ENCODE measurements around the gene ARL5B. TPM values are rescaled to one million over a fixed set of nuclear protein-coding genes. Genes with fewer than 3 reads are reported as not detected.

The ARL5B gene
- total and polyA plus RNA-seq, 2 of the 8 experiments (the other 6 are each of a cell fraction or from before 2014, with no cell fraction given), result 8.4 to 52.1 TPM

GRCh38 chr10:18660816-18661431, 1.7 kb downstream of the ARL5B start:
- Histone ChIP-seq H3K79me2 (ENCODE audit: control insufficient read depth in 1 of 2, insufficient read depth in 2 of 2, low read length in 2 of 2) (peaks cover 39 to 65% of the 10 kb centered on the region in 2 experiments), H4K5ac (ENCODE audit: insufficient read length, low read depth, low read length) (no peak overlapping the region), H3K23ac (ENCODE audit: insufficient read length) (no peak overlapping the region), H3K27me3 (replicated peaks in 1 of 4; ENCODE audit: control insufficient read depth in 3 of 4, extremely low read depth in 1 of 4, insufficient read depth in 3 of 4, low read length in 3 of 4) (no peaks in the 10 kb centered on the region), H3K36me3 (ENCODE audit: control insufficient read depth in 2 of 4, insufficient read depth in 4 of 4, low read length in 3 of 4) (no peaks in the 10 kb centered on the region; a peak in 1 of 8 replicates), H3K56ac (replicated peaks; ENCODE audit: insufficient read length, low read depth, low read length) (no peak overlapping the region), H4K20me1 (replicated peaks in 1 of 2; ENCODE audit: control insufficient read depth in 1 of 2, insufficient read depth in 2 of 2, low read length in 2 of 2) (peaks cover 13 to 15% of the 10 kb centered on the region in 2 experiments), H2BK15ac (ENCODE audit: low read length) (no peak overlapping the region), H3K4me2 (ENCODE audit: insufficient read depth in 1 of 2, low read depth in 2 of 2, low read length in 2 of 2) (peak overlapping the region; percentile 69 to 100), H2AK5ac (ENCODE audit: low read depth, low read length) (no peak overlapping the region), H3K4me1 (replicated peaks in 1 of 4; ENCODE audit: control insufficient read depth in 3 of 4, insufficient read depth in 4 of 4, low read length in 3 of 4) (peaks cover 0 to 22% (median 3%) of the 10 kb centered on the region in 4 experiments; a peak in 3 of 7 replicates), H3K9me3 (ENCODE audit: insufficient read depth in 2 of 2, low read depth in 1 of 2, low read length in 1 of 2) (no peaks in the 10 kb centered on the region), H3K27ac (ENCODE audit: low read depth, low read length) (no peak overlapping the region), H3K4me3 (ENCODE audit: extremely low read depth in 1 of 4, insufficient read depth in 2 of 4, low read depth in 3 of 4, low read length in 4 of 4) (peak overlapping the region; percentile 91 to 99 (median 96)), H3K14ac (ENCODE audit: insufficient read length) (no peak overlapping the region), H3K18ac (ENCODE audit: extremely low read depth, low read length) (no peak overlapping the region), H2BK5ac (ENCODE audit: low read depth, low read length) (no peak overlapping the region), H2BK120ac (replicated peaks; ENCODE audit: low read depth, low read length) (no peak overlapping the region), H2BK12ac (ENCODE audit: low read depth, low read length) (no peak overlapping the region), H3K9ac (replicated peaks in 1 of 4; ENCODE audit: extremely low read depth in 1 of 4, low read depth in 3 of 4, low read length in 3 of 4) (no peak overlapping the region), H3K23me2 (ENCODE audit: low read depth, low read length) (peaks cover 8% of the 10 kb centered on the region; the same call in 1 of the 2 replicates), H3K4ac (replicated peaks; ENCODE audit: insufficient read length, low read depth, low read length) (no peak overlapping the region), H2BK20ac (ENCODE audit: low read length) (no peak overlapping the region), H4K8ac (ENCODE audit: extremely low read depth, insufficient read depth, low read length) (no peak overlapping the region), H2AFZ (ENCODE audit: low read length) (no peak overlapping the region), H3K79me1 (ENCODE audit: low read depth, low read length) (peaks cover 7% of the 10 kb centered on the region; the same call in 1 of the 2 replicates), H4K91ac (replicated peaks; ENCODE audit: insufficient read length, low read length) (no peak overlapping the region)
- FAIRE-seq, result no peak
- DNase-seq (ENCODE audit: low read depth in 1 of 2, low spot score in 2 of 2), result no peak
- ChIA-PET CTCF (ENCODE audit: partially characterized antibody) (no interaction called here), POLR2A (ENCODE audit: partially characterized antibody) (no interaction called here)
- TF ChIP-seq TBP (IDR thresholded peaks at IDR 0.05; ENCODE audit: low read depth, low read length), result no peak
- no peak for TF ChIP-seq EP300 (IDR thresholded peaks at IDR 0.05; ENCODE audit: borderline replicate concordance in 1 of 2, low read depth in 2 of 2, low read length in 2 of 2)
- no peak for TF ChIP-seq EZH2 (IDR thresholded peaks at IDR 0.05; ENCODE audit: low read depth, low read length, severe bottlenecking)
- no peak for TF ChIP-seq SIRT6 (IDR thresholded peaks at IDR 0.05; ENCODE audit: low read length)
- no peak for TF ChIP-seq BRCA1 (IDR thresholded peaks at IDR 0.05; ENCODE audit: low read depth, low read length)
- TF ChIP-seq SRF (IDR thresholded peaks at IDR 0.05; ENCODE audit: low read depth, low read length), result no peak
- TF ChIP-seq SP4 (IDR thresholded peaks at IDR 0.05; ENCODE audit: low read length), result no peak
- TF ChIP-seq BACH1 (IDR thresholded peaks at IDR 0.05; ENCODE audit: low read length), result no peak
- no peak for TF ChIP-seq CTBP2 (IDR thresholded peaks at IDR 0.05; ENCODE audit: borderline replicate concordance, insufficient read depth, insufficient read length, low read length)
- TF ChIP-seq ATF3 (IDR thresholded peaks at IDR 0.05; ENCODE audit: insufficient read depth, low read depth, low read length), result no peak
- no peak for TF ChIP-seq TAF7 (optimal IDR thresholded peaks at IDR 0.05; ENCODE audit: borderline replicate concordance, low read depth, low read length)
- TF ChIP-seq SIN3A (conservative IDR thresholded peaks at IDR 0.05 in 1 of 2, IDR thresholded peaks at IDR 0.05 in 1 of 2; ENCODE audit: low read depth in 1 of 2, low read length in 2 of 2), result no peak
- no peak for TF ChIP-seq POLR2A (IDR thresholded peaks at IDR 0.05; ENCODE audit: control extremely low read depth in 1 of 2, low read depth in 2 of 2, low read length in 2 of 2)
- 89% methylated on average over 18 of the region's 19 CpGs; no CpG with 5 or more reads in 1 of the 2 experiments for WGBS, 2 experiments (ENCODE audit: extremely low coverage in 1 of 2, insufficient coverage in 1 of 2, insufficient read length in 1 of 2, insufficient replicate concordance in 2 of 2, low coverage in 1 of 2, low lambda C conversion rate in 2 of 2, missing lambda C conversion rate in 1 of 2)

All from H1 (cell line).